Mammary epithelial cell (primary cell): ENCODE results near the gene DRC1.

Source experiments
- CTCF ChIP-seq, 2 donors: IDR thresholded peaks in 1 of 2; conservative IDR thresholded peaks in 1 of 2; 2 replicates each; pipeline ENCODE4 v1.5.1; 2011 to 2012; ENCODE audit warnings: inconsistent platforms in 2 of 2, low read length in 2 of 2, mild to moderate bottlenecking in 2 of 2, control low read depth in 1 of 2, low read depth in 1 of 2; ENCODE audit not compliant: insufficient read depth in 1 of 2; ENCODE audit errors: extremely low read depth in 1 of 2
- EZH2 ChIP-seq: IDR thresholded peaks from 2 replicates; pipeline ENCODE4 v1.6.1; 2012; ENCODE audit warnings: low read length, inconsistent platforms, borderline replicate concordance

- TF ChIP-seq EZH2 (no peak), CTCF (conservative IDR thresholded peaks at IDR 0.05 in 1 of 2, IDR thresholded peaks at IDR 0.05 in 1 of 2; ENCODE audit: extremely low read depth in 1 of 2, insufficient read depth in 1 of 2, low read depth in 1 of 2, low read length in 2 of 2) (no peak)
These were observed 80.0 kb downstream of the DRC1 start for GRCh38 chr2:26481706-26482105.
